ENCODE measurements around the gene ANKK1.

Gene ANKK1

DNA sequence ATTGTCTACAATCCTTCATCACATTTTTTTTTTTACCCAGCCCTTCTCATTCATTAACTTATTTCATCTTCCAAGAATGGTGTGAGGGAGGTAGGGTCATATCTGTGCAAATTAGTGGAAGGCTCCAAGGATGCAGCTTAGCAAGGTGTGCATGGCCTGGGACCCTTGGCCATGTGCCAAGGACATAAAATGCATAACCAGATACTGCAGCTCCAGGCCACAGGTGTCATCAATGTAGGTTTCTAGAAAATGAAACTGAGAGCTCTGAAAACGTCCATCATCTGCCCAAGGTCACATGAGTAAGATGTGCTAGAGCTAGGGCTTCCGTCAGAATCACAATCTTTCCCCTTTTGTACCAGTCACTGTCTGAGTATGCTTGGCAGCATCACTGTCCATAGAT, 29.8 kb downstream of the ANKK1 start:
- TF ChIP-seq, protein P1, sequence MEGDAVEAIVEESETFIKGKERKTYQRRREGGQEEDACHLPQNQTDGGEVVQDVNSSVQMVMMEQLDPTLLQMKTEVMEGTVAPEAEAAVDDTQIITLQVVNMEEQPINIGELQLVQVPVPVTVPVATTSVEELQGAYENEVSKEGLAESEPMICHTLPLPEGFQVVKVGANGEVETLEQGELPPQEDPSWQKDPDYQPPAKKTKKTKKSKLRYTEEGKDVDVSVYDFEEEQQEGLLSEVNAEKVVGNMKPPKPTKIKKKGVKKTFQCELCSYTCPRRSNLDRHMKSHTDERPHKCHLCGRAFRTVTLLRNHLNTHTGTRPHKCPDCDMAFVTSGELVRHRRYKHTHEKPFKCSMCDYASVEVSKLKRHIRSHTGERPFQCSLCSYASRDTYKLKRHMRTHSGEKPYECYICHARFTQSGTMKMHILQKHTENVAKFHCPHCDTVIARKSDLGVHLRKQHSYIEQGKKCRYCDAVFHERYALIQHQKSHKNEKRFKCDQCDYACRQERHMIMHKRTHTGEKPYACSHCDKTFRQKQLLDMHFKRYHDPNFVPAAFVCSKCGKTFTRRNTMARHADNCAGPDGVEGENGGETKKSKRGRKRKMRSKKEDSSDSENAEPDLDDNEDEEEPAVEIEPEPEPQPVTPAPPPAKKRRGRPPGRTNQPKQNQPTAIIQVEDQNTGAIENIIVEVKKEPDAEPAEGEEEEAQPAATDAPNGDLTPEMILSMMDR (IDR thresholded peaks at IDR 0.05) = no peak
- no peak overlapping the region for H3K27ac ChIP-seq
- DNase-seq (ENCODE audit: low spot score) = no peak
- no peak overlapping the region for H3K4me3 ChIP-seq

DNA sequence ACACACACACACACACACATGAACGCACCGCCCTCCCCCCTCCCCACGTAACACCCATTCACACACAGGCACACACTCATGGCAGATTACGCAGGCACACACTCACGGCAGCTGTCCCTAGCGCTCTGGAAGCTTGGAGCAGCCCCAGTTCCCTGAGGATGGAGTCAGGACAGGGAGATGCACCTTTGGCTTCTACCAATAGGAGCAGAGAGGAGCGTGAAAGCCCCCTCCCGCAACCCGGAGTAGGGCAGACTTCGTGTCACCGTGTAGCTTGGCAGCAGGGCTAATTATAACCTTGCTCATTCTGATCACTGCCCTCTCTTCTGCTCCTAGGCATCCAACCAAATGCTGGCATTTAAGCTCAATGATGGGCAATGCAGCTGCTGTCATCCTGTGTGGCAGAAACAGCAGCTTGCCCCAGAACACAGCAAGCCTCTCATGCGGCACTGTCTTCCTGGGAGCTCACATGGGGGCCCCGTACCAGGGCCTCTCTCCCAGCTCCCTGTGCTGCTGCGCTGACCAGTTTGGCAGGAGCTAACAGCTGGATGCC, 31.9 kb downstream of the ANKK1 start:
- DNase-seq (ENCODE audit: low spot score) = no peak
- Histone ChIP-seq H3K4me3 (no peak overlapping the region), H3K27ac (no peak overlapping the region)
- TF ChIP-seq, protein P1 (IDR thresholded peaks at IDR 0.05) = no peak

DNA sequence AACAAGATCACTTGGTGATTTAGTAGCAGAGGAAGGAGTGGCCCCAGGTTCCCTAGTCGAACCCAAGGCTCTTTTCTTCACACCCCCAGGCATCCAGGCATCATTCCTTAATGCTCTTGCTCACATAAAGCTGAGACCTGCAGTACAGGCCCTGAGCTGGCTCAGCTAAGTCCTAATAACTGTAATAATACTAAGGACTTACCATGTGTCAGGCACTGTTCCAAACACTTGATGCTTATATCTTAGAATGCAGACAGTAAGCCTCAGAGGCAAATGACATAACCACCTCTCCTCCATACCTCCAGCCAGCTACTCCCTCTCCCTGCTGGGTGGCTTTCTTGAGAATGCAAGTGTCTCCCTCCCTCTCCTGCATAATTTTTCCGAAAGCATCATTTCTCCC, 33.2 kb downstream of the ANKK1 start:
- DNase-seq (ENCODE audit: low spot score) = no peak
- TF ChIP-seq, protein P1 (IDR thresholded peaks at IDR 0.05) = no peak
- H3K4me3 ChIP-seq = no peak overlapping the region
- no peak overlapping the region for H3K27ac ChIP-seq

DNA sequence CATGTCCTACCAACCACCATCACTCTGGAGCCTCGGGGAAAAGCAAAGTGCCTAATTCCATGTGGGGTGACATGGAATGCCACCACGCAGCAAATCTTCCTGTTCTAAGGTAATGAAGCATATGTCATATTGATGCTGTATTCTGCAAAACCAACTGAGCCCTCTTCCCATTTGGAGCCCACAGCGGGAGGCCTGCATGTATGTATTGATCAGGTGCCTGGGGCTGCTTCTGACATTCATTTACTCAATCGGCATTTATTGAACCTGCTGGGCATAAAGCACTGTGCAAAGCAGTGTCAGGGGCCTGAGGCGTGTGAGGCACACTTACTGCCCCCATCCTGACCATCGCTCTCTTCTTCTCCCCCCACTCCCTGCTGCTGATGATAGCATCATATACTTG, 39.1 kb downstream of the ANKK1 start:
- no peak for DNase-seq (ENCODE audit: low spot score)
- Histone ChIP-seq H3K27ac (no peak overlapping the region), H3K4me3 (no peak overlapping the region)
- TF ChIP-seq, protein P1 (IDR thresholded peaks at IDR 0.05) = no peak

DNA sequence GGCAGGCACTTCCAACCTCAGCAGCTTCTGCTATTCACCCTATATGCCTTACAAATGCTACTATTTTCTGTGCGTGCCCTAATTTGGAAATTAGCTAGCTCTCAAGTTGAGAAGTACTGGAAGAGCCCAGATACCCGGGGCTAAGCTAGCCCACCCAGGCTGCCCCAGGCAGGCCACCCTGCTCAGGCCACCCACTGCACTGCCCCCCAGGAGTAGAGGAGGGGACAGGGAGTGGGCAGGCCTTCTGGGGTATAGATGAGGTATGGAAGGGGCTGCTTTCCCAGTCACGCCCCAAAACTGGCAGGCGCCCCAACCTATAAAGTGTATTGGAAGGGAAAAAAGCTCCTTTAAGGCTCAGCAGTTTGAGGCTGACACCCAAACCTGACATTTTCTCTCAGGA, 44.2 kb downstream of the ANKK1 start:
- DNase-seq (ENCODE audit: low spot score) = no peak
- H3K27ac ChIP-seq = no peak overlapping the region
- H3K4me3 ChIP-seq = no peak overlapping the region
- TF ChIP-seq, protein P1 (IDR thresholded peaks at IDR 0.05) = no peak

DNA sequence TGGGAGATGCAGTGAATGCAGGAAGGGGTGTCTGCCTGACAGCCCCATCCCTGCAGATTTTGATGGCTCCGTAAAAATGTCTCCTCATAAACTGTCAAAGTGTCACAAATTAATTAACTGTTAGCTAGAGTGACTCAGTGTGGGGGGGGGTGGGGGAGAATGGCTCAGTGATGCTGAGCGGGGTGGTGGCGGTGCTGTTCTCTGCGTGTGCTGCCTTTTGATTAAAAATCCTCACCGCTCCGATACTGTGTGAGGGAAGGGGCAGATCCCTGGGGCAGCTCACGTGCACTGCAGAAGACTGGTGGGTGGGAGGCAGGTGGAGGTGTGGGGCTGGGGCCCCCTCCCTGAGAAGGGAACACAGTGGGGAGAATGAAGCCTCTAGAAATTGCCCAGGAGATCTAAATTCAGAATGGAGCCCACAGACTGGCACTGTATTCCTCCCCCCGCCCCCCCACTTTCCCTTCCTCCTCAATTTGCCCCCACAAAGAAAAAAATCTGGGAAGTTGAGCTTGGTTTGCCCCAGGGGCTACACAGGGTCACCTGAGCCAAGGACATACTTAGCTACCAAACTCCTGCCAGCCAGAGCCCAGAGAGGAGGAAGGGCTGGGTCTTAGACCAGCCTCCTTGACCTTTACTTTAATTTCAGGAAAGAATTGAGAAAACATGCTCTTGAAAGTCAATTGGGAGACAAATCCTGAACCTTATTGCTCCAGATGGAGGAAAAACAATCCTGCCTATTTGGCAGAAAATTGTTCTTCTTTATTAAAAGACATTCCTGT, 47.8 kb downstream of the ANKK1 start:
- TF ChIP-seq, protein P1 (IDR thresholded peaks at IDR 0.05) = no peak
- DNase-seq (ENCODE audit: low spot score) = no peak
- H3K4me3 ChIP-seq = no peak overlapping the region
- H3K27ac ChIP-seq = no peak overlapping the region

DNA sequence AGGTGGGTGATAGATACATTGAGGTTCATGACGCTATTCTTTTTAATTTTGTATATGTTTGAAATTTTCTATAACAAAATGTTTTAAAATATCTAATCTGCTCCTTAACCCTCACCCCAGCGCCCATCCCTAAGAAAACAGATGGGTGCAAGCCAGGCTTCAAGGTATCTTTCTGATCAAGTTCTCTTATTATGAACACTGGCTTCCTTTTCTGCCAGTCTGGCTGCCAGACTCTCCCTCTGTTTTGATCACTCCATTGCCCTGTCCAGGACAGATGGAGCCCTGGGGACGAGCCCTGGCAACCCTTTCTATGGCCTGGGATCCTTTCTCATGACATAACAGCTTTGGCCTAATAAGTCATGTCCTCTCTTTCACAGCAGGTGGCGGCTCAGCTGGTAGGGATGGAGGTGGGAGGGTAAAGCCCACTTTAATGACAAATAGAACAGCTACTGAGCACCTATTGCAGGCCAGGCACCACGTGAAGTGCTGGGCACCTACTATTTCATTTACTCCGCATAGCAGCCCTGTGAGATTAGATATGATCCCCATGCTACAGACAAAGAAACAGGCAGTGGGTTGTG, 49.2 kb downstream of the ANKK1 start:
- TF ChIP-seq, protein P1 (IDR thresholded peaks at IDR 0.05) = no peak
- no peak for DNase-seq (ENCODE audit: low spot score)
- Histone ChIP-seq H3K4me3 (no peak overlapping the region), H3K27ac (no peak overlapping the region)

Measured in coronary artery (tissue), 2 donors.